Measurements from ENCODE around the gene JAG2. TPM values are rescaled to one million over a fixed set of nuclear protein-coding genes. Genes with fewer than 3 reads are reported as not detected.

Gene JAG2
- total RNA-seq, 2 experiments from 2014 or later, result 0.76 to 3.2 TPM

DNA sequence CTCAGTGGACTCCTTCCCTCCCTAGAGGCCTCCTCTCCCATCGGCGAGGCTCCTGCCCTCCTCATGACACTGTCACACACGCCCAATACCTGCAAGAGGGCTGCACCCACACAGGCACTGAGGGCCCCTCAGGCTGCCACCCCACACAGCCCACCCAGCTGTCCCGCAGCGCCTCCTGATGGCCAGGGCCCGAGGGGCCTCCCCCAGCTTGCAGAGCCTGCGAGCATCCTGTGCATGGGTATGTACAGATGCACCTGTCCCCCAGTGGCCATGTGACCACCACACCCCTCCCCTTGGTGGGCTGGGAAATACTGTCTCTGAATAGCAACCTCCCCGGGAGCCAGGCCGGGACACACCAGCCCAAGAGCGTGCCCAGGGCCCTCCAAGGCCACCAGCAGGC, 31.5 kb upstream of the JAG2 start:
- Mint-ChIP-seq H3K27me3 (peaks cover 25% of the 10 kb centered on the region), H3K27ac (no peak overlapping the region), H3K9me3 (ENCODE audit: low read depth) (no peaks in the 10 kb centered on the region), H3K4me3 (no peak overlapping the region), H3K4me1 (peaks cover 21% of the 10 kb centered on the region), H3K36me3 (no peaks in the 10 kb centered on the region)
- DNase-seq (no peak), ATAC-seq (no peak)
- CTCF ChIA-PET, result interaction anchor here (2.5 to 3.2 kb wide), 3 partner anchors 10 to 152 kb away, joined by 8 to 9 read pairs (median 8); no protein-coding TSS in a partner anchor

DNA sequence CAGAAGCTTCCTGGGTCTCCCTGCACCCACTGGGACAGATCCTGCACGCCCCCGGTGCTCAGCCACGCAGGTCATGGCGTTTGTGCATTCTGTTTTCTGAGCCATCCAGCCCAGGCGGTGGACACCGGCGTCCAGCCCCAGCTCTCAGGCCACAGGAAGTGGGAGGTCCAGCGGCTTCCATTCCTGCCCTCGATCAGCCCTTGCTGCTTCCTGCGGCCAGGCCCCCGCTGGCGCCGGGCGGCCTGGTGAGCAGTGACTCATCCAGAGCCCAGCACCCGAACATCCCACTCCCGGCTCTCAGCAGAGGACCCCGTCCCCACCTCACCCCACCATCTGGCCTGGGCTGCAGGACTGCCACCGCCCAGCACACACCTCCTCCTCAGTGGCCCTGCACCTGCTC, 30.5 kb upstream of the JAG2 start:
- DNase-seq (no peak), ATAC-seq (no peak)
- Mint-ChIP-seq H3K9me3 (ENCODE audit: low read depth) (no peaks in the 10 kb centered on the region), H3K4me3 (no peak overlapping the region), H3K4me1 (peaks cover 23% of the 10 kb centered on the region), H3K27me3 (peaks cover 31% of the 10 kb centered on the region), H3K36me3 (no peaks in the 10 kb centered on the region), H3K27ac (no peak overlapping the region)
- CTCF ChIA-PET, result interaction anchor here (2.5 to 3.2 kb wide), 3 partner anchors 9 to 153 kb away, joined by 8 to 9 read pairs (median 8); no protein-coding TSS in a partner anchor

- CTCF ChIA-PET, result interaction anchor here (2.5 to 2.7 kb wide), 2 partner anchors 108 to 154 kb away, joined by 8 to 9 read pairs; no protein-coding TSS in a partner anchor
Measured at GRCh38 chr14:105198588-105198987, 30.0 kb upstream of the JAG2 start.

GRCh38 chr14:105197211-105197641, 28.6 kb upstream of the JAG2 start:
- H3K4me3 Mint-ChIP-seq, result no peak overlapping the region
- no peak overlapping the region for H3K27ac Mint-ChIP-seq
- no peak for ATAC-seq

More at GRCh38 chr14:105198588-105198987, 30.0 kb upstream of the JAG2 start:
- Mint-ChIP-seq H3K27me3 (peaks cover 31% of the 10 kb centered on the region), H3K4me1 (peaks cover 28% of the 10 kb centered on the region), H3K27ac (no peak overlapping the region), H3K4me3 (no peak overlapping the region), H3K36me3 (no peaks in the 10 kb centered on the region), H3K9me3 (ENCODE audit: low read depth) (no peaks in the 10 kb centered on the region)
- DNase-seq (no peak), ATAC-seq (no peak)

GRCh38 chr14:105196265-105196960, 27.8 kb upstream of the JAG2 start:
- Mint-ChIP-seq H3K4me3 (no peak overlapping the region), H3K27me3 (peaks cover 31% of the 10 kb centered on the region), H3K4me1 (peaks cover 27% of the 10 kb centered on the region), H3K27ac (no peak overlapping the region), H3K36me3 (no peaks in the 10 kb centered on the region), H3K9me3 (ENCODE audit: low read depth) (no peaks in the 10 kb centered on the region)
- CTCF ChIA-PET, result no interaction called here
- no peak for ATAC-seq
- DNase-seq, result no peak

More at GRCh38 chr14:105197211-105197641, 28.6 kb upstream of the JAG2 start:
- peaks cover 31% of the 10 kb centered on the region for H3K27me3 Mint-ChIP-seq
- CTCF ChIA-PET, result no interaction called here
- DNase-seq, result no peak
- no peaks in the 10 kb centered on the region for H3K36me3 Mint-ChIP-seq
- peaks cover 34% of the 10 kb centered on the region for H3K4me1 Mint-ChIP-seq
- no peaks in the 10 kb centered on the region for H3K9me3 Mint-ChIP-seq (ENCODE audit: low read depth)

- Mint-ChIP-seq H3K36me3 (no peaks in the 10 kb centered on the region), H3K27ac (no peak overlapping the region), H3K4me3 (no peak overlapping the region), H3K9me3 (ENCODE audit: low read depth) (no peaks in the 10 kb centered on the region), H3K27me3 (peaks cover 31% of the 10 kb centered on the region), H3K4me1 (peaks cover 27% of the 10 kb centered on the region)
- ATAC-seq (no peak), DNase-seq (no peak)
- CTCF ChIA-PET, result interaction anchor here (1.1 to 2.8 kb wide), 7 partner anchors 8 to 156 kb away, joined by 3 to 13 read pairs (median 3); partner anchors contain the start of genes BTBD6 and PACS2
Measured at GRCh38 chr14:105195522-105196264, 27.1 kb upstream of the JAG2 start.

DNA sequence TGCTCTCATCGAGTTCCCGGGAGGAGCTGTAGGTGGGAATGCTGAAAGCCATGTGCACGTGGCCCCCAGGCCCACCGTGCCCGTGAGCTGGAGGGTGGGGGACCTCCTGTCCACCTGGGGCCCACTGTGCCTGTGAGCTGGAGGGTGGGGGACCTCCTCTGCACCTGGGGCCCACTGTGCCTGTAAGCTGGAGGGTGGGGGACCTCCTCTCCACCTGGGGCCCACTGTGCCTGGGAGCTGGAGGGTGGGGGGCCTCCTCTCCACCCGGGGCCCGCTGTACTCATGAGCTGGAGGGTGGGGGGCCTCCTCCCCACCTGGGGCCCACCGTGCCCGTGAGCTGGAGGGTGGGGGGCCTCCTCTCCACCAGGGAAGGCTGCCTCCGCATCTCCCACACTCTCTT, 26.5 kb upstream of the JAG2 start:
- no peak overlapping the region for H3K27ac Mint-ChIP-seq
- ATAC-seq (no peak), DNase-seq (no peak)
- H3K4me1 Mint-ChIP-seq, result peaks cover 27% of the 10 kb centered on the region
- CTCF ChIA-PET, result interaction anchor here (1.1 to 2.8 kb wide), 8 partner anchors 8 to 157 kb away, joined by 3 to 13 read pairs (median 3); partner anchors contain the start of genes BTBD6 and PACS2
- no peaks in the 10 kb centered on the region for H3K36me3 Mint-ChIP-seq
- H3K9me3 Mint-ChIP-seq (ENCODE audit: low read depth), result no peaks in the 10 kb centered on the region
- peaks cover 31% of the 10 kb centered on the region for H3K27me3 Mint-ChIP-seq
- H3K4me3 Mint-ChIP-seq, result no peak overlapping the region

GRCh38 chr14:105193916-105194782, 25.6 kb upstream of the JAG2 start:
- peaks cover 24% of the 10 kb centered on the region for H3K4me1 Mint-ChIP-seq
- no peak for DNase-seq
- H3K27ac Mint-ChIP-seq, result no peak overlapping the region
- H3K36me3 Mint-ChIP-seq, result no peaks in the 10 kb centered on the region
- no peaks in the 10 kb centered on the region for H3K9me3 Mint-ChIP-seq (ENCODE audit: low read depth)
- H3K27me3 Mint-ChIP-seq, result peaks cover 31% of the 10 kb centered on the region
- CTCF ChIA-PET, result interaction anchor here (0.9 to 2.8 kb wide), 10 partner anchors 9 to 286 kb away, joined by 3 to 13 read pairs (median 3); partner anchors contain the start of genes BTBD6 and PACS2
- peak; percentile 20 for ATAC-seq
- H3K4me3 Mint-ChIP-seq, result no peak overlapping the region

GRCh38 chr14:105192866-105193731, 24.5 kb upstream of the JAG2 start:
- no peak overlapping the region for H3K27ac Mint-ChIP-seq

DNA sequence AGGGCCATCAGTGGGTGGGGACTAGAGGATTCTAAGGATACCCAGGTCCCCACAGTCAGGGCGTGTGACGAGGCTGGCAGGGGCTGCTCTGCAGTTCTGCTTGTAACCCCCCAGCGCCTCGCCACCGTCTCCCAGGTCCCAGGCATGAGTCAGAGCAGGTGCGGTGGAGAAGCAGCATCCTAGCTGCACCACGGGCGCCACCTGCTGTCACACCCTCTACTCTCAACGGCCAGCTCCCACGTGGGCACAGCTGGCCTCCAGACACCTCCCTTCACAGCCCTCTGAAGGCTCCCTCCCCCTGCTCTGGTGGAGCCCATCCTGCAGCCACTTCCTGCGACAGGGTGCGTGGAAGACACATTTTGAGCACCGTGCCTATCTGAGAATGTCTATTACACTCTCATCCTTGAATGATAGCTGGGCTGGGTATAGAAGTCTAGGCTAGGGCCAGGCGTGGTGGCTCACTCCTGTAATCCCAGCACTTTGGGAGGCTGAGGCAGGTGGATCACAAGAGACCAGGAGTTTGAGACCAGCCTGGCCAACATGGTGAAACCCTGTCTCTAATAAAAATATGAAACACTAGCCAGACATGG, 19.5 kb upstream of the JAG2 start:
- no peak for ATAC-seq

More at GRCh38 chr14:105192866-105193731, 24.5 kb upstream of the JAG2 start:
- H3K9me3 Mint-ChIP-seq (ENCODE audit: low read depth), result peaks cover 3% of the 10 kb centered on the region
- ATAC-seq, result peak; percentile 65
- H3K4me1 Mint-ChIP-seq, result peaks cover 21% of the 10 kb centered on the region
- H3K27me3 Mint-ChIP-seq, result peaks cover 23% of the 10 kb centered on the region
- H3K36me3 Mint-ChIP-seq, result no peaks in the 10 kb centered on the region
- H3K4me3 Mint-ChIP-seq, result no peak overlapping the region
- no peak for DNase-seq
- CTCF ChIA-PET, result interaction anchor here (1.9 to 2.8 kb wide), 3 partner anchors 10 to 55 kb away, joined by 7 to 13 read pairs (median 11); partner anchors contain the start of gene BTBD6

DNA sequence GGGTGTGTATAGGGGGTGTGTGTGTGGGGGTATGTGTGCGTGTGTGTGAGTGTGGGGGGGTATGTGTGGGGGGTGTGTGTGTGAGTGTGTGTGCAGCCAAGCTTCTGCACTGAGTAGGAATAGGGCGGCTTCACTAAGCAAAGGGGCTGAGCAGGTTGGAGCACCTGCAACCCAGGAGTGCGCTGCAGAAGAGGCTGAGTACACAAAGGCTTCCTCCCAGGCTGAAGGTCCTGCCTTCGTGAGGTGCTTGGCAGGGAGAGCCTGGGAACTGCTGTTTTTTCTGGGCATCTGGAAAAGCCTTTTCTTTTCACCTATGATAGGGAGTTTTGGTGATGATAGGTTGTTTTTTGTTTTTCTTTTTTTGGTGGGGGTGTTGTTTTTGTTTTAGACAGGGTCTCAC, 18.5 kb upstream of the JAG2 start:
- Mint-ChIP-seq H3K9me3 (ENCODE audit: low read depth) (peaks cover 5% of the 10 kb centered on the region), H3K27ac (no peak overlapping the region), H3K4me3 (no peak overlapping the region), H3K4me1 (peaks cover 4% of the 10 kb centered on the region), H3K27me3 (peaks cover 4% of the 10 kb centered on the region), H3K36me3 (no peaks in the 10 kb centered on the region)
- no peak for DNase-seq
- CTCF ChIA-PET, result interaction anchor here (1.3 kb wide), 1 partner anchor 97 kb away, joined by 8 read pairs; no protein-coding TSS in a partner anchor
- ATAC-seq, result no peak

More for the DNA sequence above, 19.5 kb upstream of the JAG2 start:
- no peak overlapping the region for H3K27ac Mint-ChIP-seq
- H3K36me3 Mint-ChIP-seq, result no peaks in the 10 kb centered on the region
- no peaks in the 10 kb centered on the region for H3K27me3 Mint-ChIP-seq
- CTCF ChIA-PET, result interaction anchor here (0.6 to 1.3 kb wide), 3 partner anchors 13 to 98 kb away, joined by 3 to 8 read pairs (median 7); no protein-coding TSS in a partner anchor
- H3K9me3 Mint-ChIP-seq (ENCODE audit: low read depth), result peaks cover 5% of the 10 kb centered on the region
- no peak overlapping the region for H3K4me3 Mint-ChIP-seq
- no peak for DNase-seq
- H3K4me1 Mint-ChIP-seq, result peaks cover under 1% of the 10 kb centered on the region

DNA sequence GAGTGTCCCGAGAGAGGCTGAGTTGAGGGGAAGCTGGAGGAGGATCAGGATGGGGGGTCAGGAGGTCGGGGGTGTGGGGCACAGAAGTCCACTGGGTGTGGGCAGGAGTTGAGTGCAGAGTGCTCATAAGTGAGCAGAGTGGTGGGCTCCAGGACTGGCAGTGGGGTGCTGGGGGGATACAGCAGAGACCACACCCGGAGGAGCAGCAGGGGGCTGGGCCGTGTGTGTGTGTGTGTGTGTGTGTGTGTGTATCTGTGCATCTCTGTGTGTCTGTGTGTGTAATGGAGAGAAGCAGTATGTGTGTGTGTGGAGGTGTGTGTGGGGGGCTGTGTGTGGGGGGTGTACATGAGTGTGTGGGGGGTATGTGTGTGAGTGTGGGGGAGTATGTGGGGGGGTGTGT, 17.4 kb upstream of the JAG2 start:
- Mint-ChIP-seq H3K36me3 (no peaks in the 10 kb centered on the region), H3K4me1 (peaks cover 8% of the 10 kb centered on the region), H3K27me3 (peaks cover 5% of the 10 kb centered on the region), H3K27ac (no peak overlapping the region), H3K4me3 (no peak overlapping the region), H3K9me3 (ENCODE audit: low read depth) (peaks cover 5% of the 10 kb centered on the region)
- ATAC-seq, result no peak
- no peak for DNase-seq
- CTCF ChIA-PET, result no interaction called here
